H9 (cell line): ENCODE measurements around the gene BHLHE41. TPM values are rescaled to one million over a fixed set of nuclear protein-coding genes. Genes with fewer than 3 reads are reported as not detected.
A peak's percentile ranks its signal among the peaks of the same experiment; 100 is the strongest.

Source experiments
- DNase-seq: peaks from one replicate; pipeline ENCODE4 v3.0.0-alpha.2; 2017
- H2AFZ ChIP-seq: one replicate; pipeline ENCODE4 v1.6.1; 2013; ENCODE audit warnings: mild to moderate bottlenecking, low read length, control low read depth, moderate library complexity
- H2AK5ac ChIP-seq: 2 replicates; pipeline ENCODE4 v1.6.1; 2013; ENCODE audit warnings: low read length, control low read depth, mixed read lengths; ENCODE audit not compliant: insufficient read length
- H2BK120ac ChIP-seq: one replicate; pipeline ENCODE4 v1.6.1; 2013; ENCODE audit warnings: low read depth, mild to moderate bottlenecking, low read length, control low read depth, inconsistent platforms; ENCODE audit not compliant: poor library complexity, severe bottlenecking
- H2BK12ac ChIP-seq: 2 replicates; pipeline ENCODE4 v1.6.1; 2013; ENCODE audit warnings: low read length, control low read depth, mixed read lengths, low read depth; ENCODE audit not compliant: insufficient read length
- H2BK15ac ChIP-seq: 2 replicates; pipeline ENCODE4 v1.6.1; 2013; ENCODE audit warnings: low read depth, low read length, control low read depth
- H2BK20ac ChIP-seq: one replicate; pipeline ENCODE4 v1.6.1; 2013; ENCODE audit warnings: low read depth, mild to moderate bottlenecking, low read length, control low read depth, inconsistent platforms; ENCODE audit not compliant: poor library complexity, severe bottlenecking
- H2BK5ac ChIP-seq: 2 replicates; pipeline ENCODE4 v1.6.1; 2013; ENCODE audit warnings: low read length, control low read depth, mixed read lengths; ENCODE audit not compliant: insufficient read length
- H3K14ac ChIP-seq: 2 replicates; pipeline ENCODE4 v1.6.1; 2013; ENCODE audit warnings: low read length, control low read depth; ENCODE audit not compliant: insufficient read depth
- H3K18ac ChIP-seq: 2 replicates; pipeline ENCODE4 v1.6.1; 2013; ENCODE audit warnings: low read depth, mild to moderate bottlenecking, mixed read lengths, low read length, control low read depth; ENCODE audit not compliant: insufficient read length
- H3K23ac ChIP-seq: 2 replicates; pipeline ENCODE4 v1.6.1; 2013; ENCODE audit warnings: low read length, control low read depth, mixed read lengths, low read depth; ENCODE audit not compliant: insufficient read length
- H3K23me2 ChIP-seq: 2 replicates; pipeline ENCODE4 v1.6.1; 2013; ENCODE audit warnings: low read depth, mild to moderate bottlenecking, mixed read lengths, low read length, control low read depth; ENCODE audit not compliant: insufficient read length, poor library complexity, severe bottlenecking
- H3K27ac ChIP-seq: 2 replicates; pipeline ENCODE4 v1.5.1; 2013; ENCODE audit warnings: low read length, control low read depth, mixed read lengths, low read depth; ENCODE audit not compliant: insufficient read length
- H3K27me3 ChIP-seq: 2 replicates; pipeline ENCODE4 v1.6.1; 2013; ENCODE audit warnings: low read length, control low read depth, inconsistent platforms; ENCODE audit not compliant: insufficient read depth
- H3K4ac ChIP-seq: 2 replicates; pipeline ENCODE4 v1.6.1; 2013; ENCODE audit warnings: low read depth, mild to moderate bottlenecking, control low read depth, inconsistent platforms, low read length, moderate library complexity
- H3K4me1 ChIP-seq: 2 replicates; pipeline ENCODE4 v1.6.1; 2013; ENCODE audit warnings: low read length, control low read depth, inconsistent platforms; ENCODE audit not compliant: insufficient read depth
- H3K4me2 ChIP-seq: 2 replicates; pipeline ENCODE4 v1.6.1; 2013; ENCODE audit warnings: low read length, control low read depth, mixed read lengths; ENCODE audit not compliant: insufficient read length, insufficient read depth
- H3K56ac ChIP-seq: 2 replicates; pipeline ENCODE4 v1.6.1; 2013; ENCODE audit warnings: low read depth, mild to moderate bottlenecking, mixed read lengths, low read length, control low read depth; ENCODE audit not compliant: insufficient read length
- H3K79me1 ChIP-seq: 2 replicates; pipeline ENCODE4 v1.6.1; 2013; ENCODE audit warnings: low read depth, mild to moderate bottlenecking, moderate library complexity, low read length, control low read depth, inconsistent platforms; ENCODE audit not compliant: insufficient read depth, poor library complexity, severe bottlenecking
- H3K79me2 ChIP-seq: 2 replicates; pipeline ENCODE4 v1.6.1; 2013; ENCODE audit warnings: low read length, control low read depth, inconsistent platforms; ENCODE audit not compliant: insufficient read depth
- H3K9ac ChIP-seq: 2 replicates; pipeline ENCODE4 v1.6.1; 2013; ENCODE audit warnings: low read length, control low read depth, mixed read lengths; ENCODE audit not compliant: insufficient read length; ENCODE audit errors: extremely low read depth
- H3K9me3 ChIP-seq: one replicate; pipeline ENCODE4 v1.6.1; 2013; ENCODE audit warnings: low read depth, low read length, inconsistent platforms; ENCODE audit not compliant: control insufficient read depth
- H3T11ph ChIP-seq: one replicate; pipeline ENCODE4 v1.6.1; 2013; ENCODE audit warnings: mild to moderate bottlenecking, low read length, control low read depth, inconsistent platforms
- H4K20me1 ChIP-seq: one replicate; pipeline ENCODE4 v1.6.1; 2013; ENCODE audit not compliant: control insufficient read depth, insufficient read length, insufficient read depth
- H4K5ac ChIP-seq: 2 replicates; pipeline ENCODE4 v1.6.1; 2013; ENCODE audit warnings: low read depth, mild to moderate bottlenecking, mixed read lengths, low read length, control low read depth; ENCODE audit not compliant: insufficient read length
- H4K8ac ChIP-seq: replicated peaks from 2 replicates; pipeline ENCODE4 v1.6.1; 2013; ENCODE audit warnings: low read length, control low read depth, mixed read lengths, low read depth; ENCODE audit not compliant: insufficient read length
- H4K91ac ChIP-seq: 2 replicates; pipeline ENCODE4 v1.6.1; 2013; ENCODE audit warnings: low read depth, mild to moderate bottlenecking, moderate library complexity, mixed read lengths, low read length, control low read depth; ENCODE audit not compliant: insufficient read length
- H3K27ac Mint-ChIP-seq, 3 experiments: 2 replicates in 2 of 3; 3 replicates in 1 of 3; pipeline ENCODE4 v1.8.0; 2020 to 2021; ENCODE audit warnings: mixed read lengths in 3 of 3, mild to moderate bottlenecking in 1 of 3, moderate library complexity in 1 of 3
- H3K27me3 Mint-ChIP-seq: 2 replicates; pipeline ENCODE4 v1.8.0; 2021; ENCODE audit warnings: low read depth, mild to moderate bottlenecking, moderate library complexity, mixed read lengths
- H3K36me3 Mint-ChIP-seq, 3 experiments: 2 replicates in 2 of 3; 3 replicates in 1 of 3; pipeline ENCODE4 v1.8.0; 2020 to 2021; ENCODE audit warnings: low read depth in 3 of 3, mixed read lengths in 3 of 3; ENCODE audit not compliant: insufficient read depth in 1 of 3
- H3K4me1 Mint-ChIP-seq, 2 experiments: 2 replicates each; pipeline ENCODE4 v1.8.0; 2020; ENCODE audit warnings: mixed read lengths in 2 of 2
- H3K4me3 Mint-ChIP-seq, 2 experiments: 2 replicates in 1 of 2; 3 replicates in 1 of 2; pipeline ENCODE4 v1.8.0; 2020 to 2021; ENCODE audit warnings: mild to moderate bottlenecking in 2 of 2, mixed read lengths in 2 of 2, moderate library complexity in 1 of 2
- H3K9me3 Mint-ChIP-seq, 2 experiments: 2 replicates in 1 of 2; 3 replicates in 1 of 2; pipeline ENCODE4 v1.8.0; 2020; ENCODE audit warnings: mild to moderate bottlenecking in 2 of 2, mixed read lengths in 2 of 2, moderate library complexity in 1 of 2
- WGBS: extraction: QIAGEN DNeasy Blood & Tissue Kit; methylation state at CpG from one replicate; pipeline ENCODE4 v1.1.7; 2013; ENCODE audit warnings: missing lambda C conversion rate, low lambda C conversion rate, mixed read lengths; ENCODE audit not compliant: insufficient read length; ENCODE audit errors: extremely low coverage; 5-methylcytosine and 5-hydroxymethylcytosine counted together
- total RNA-seq: library from RNA; stranded (reverse); gene quantifications from 2 replicates; pipeline ENCODE4 v1.2.1, GENCODE V29; 2021
- TF ChIP-seq, protein P1 (sequence below): fragments of 200-600 bp; sonication (generic); conservative IDR thresholded peaks from 3 replicates; pipeline ENCODE4 v1.8.0; 2021; ENCODE audit warnings: antibody characterized with exemption, mild to moderate bottlenecking

The BHLHE41 gene
- total RNA-seq, 1 experiment from 2014 or later = 0.33 TPM

DNA sequence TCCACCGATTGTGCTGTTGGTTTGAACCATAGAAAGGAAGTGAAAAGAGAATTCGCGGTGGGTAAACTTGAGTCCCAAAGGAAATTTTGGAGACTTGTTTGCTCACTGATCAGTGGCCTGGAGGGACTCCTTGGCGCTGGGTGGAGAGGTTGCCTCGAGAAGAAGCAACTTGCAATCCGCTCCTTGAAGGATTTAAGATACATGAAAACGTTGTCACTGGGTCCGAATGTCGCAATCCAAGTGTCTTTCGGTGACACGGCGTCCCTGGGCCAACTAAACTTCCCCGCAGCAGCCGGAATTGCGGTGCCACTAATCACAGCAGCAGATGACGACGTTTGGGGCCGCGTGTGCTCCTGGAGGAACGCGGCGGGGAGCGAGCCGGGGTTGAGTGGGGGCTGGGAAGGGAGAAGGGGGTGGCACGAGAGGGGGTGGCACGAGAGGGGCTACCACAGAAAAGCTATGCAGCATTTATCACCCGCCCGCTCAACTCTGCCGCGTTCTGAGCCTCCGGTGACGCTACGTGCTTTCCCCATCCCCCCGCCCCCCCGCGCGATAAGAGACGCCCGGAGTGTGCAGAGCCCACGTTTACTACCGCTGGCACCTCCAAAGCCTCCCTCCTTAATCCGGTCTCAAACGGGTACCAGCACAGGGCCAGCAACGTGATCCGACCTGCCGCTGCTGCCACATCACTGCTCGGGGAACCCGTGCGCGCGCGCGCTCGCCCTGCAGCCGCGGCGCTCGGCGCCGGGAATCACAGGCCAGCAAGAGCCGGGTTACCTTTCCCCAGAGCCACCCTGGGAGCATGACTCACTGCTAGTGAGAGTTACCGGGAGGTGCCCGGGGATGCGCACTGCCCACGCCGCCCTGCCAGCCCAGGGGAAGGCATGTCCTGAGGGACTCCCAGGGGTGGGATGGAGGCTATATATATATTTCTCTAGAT is 833 bp upstream of the BHLHE41 start:
- Mint-ChIP-seq H3K4me3 (peak overlapping the region; percentile 78 to 87), H3K27ac (peak overlapping the region in 1 of 3 experiments; percentile 68; a peak in 1 of 7 replicates), H3K36me3 (peaks cover 0 to 4% (median 0%) of the 10 kb centered on the region in 3 experiments; a peak in 1 of 7 replicates), H3K4me1 (peaks cover 34 to 44% of the 10 kb centered on the region in 2 experiments), H3K27me3 (peaks cover 97% of the 10 kb centered on the region), H3K9me3 (peaks cover 0 to 4% of the 10 kb centered on the region in 2 experiments; a peak in 1 of 5 replicates)
- peaks cover 32% of the 10 kb centered on the region for H3K23me2 ChIP-seq
- no peaks in the 10 kb centered on the region for H3K79me2 ChIP-seq
- no peak overlapping the region for H3K14ac ChIP-seq
- no peak overlapping the region for H2BK15ac ChIP-seq
- DNase-seq = peak; percentile 87
- WGBS = no CpG with 5 or more reads among the region's 66 CpGs
- H3K18ac ChIP-seq = peak overlapping the region; percentile 19
- no peak overlapping the region for H2AK5ac ChIP-seq
- H2BK5ac ChIP-seq = no peak overlapping the region
- no peak overlapping the region for H3K56ac ChIP-seq
- peaks cover 50% of the 10 kb centered on the region for H3K27me3 ChIP-seq
- peaks cover 3% of the 10 kb centered on the region; the same call in 1 of the 2 replicates for H3K4me1 ChIP-seq
- no peak overlapping the region for H2BK120ac ChIP-seq
- H3T11ph ChIP-seq = no peak overlapping the region
- no peak overlapping the region for H2BK20ac ChIP-seq
- H4K8ac ChIP-seq = no peak overlapping the region
- H2AFZ ChIP-seq = no peak overlapping the region
- H3K9ac ChIP-seq = peak overlapping the region; percentile 36
- H3K79me1 ChIP-seq = no peaks in the 10 kb centered on the region
- no peak overlapping the region for H2BK12ac ChIP-seq
- H3K4me2 ChIP-seq = peak overlapping the region; percentile 81
- no peak overlapping the region for H3K23ac ChIP-seq
- no peak overlapping the region for H4K5ac ChIP-seq
- H4K91ac ChIP-seq = no peak overlapping the region
- TF ChIP-seq, protein P1, sequence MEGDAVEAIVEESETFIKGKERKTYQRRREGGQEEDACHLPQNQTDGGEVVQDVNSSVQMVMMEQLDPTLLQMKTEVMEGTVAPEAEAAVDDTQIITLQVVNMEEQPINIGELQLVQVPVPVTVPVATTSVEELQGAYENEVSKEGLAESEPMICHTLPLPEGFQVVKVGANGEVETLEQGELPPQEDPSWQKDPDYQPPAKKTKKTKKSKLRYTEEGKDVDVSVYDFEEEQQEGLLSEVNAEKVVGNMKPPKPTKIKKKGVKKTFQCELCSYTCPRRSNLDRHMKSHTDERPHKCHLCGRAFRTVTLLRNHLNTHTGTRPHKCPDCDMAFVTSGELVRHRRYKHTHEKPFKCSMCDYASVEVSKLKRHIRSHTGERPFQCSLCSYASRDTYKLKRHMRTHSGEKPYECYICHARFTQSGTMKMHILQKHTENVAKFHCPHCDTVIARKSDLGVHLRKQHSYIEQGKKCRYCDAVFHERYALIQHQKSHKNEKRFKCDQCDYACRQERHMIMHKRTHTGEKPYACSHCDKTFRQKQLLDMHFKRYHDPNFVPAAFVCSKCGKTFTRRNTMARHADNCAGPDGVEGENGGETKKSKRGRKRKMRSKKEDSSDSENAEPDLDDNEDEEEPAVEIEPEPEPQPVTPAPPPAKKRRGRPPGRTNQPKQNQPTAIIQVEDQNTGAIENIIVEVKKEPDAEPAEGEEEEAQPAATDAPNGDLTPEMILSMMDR = no peak
- H3K27ac ChIP-seq = no peak overlapping the region
- H3K9me3 ChIP-seq = no peaks in the 10 kb centered on the region
- H4K20me1 ChIP-seq = no peaks in the 10 kb centered on the region
- no peak overlapping the region for H3K4ac ChIP-seq
